HG03097 (cell line): ENCODE results near the gene WNT16.
A peak's percentile ranks its signal among the peaks of the same experiment; 100 is the strongest.

Experiments
- ATAC-seq: cut with Tn5 transposase; IDR thresholded peaks from one replicate; pipeline ENCODE4 v1.9.1; 2021; ENCODE audit not compliant: unreplicated experiment, low FRiP score

WNT16 gene

DNA sequence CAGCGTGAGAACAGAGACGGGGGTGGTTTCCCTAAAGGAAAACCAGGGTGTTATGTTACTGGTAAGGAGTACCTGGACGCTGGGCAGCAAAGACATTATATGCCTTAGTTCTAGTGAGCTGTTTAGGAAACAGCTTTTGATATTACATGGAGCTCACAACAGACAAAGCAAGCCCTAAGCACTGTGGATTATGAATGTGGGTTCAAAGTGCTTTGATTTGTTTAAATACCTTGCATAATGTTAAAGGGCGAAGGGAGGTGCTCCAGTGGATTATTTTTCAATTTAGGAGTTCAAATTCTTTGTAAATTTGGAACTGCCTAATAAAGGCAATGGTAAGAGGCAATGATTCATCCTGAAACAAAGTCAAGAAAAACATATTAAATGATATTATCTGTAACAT is 13.8 kb downstream of the WNT16 start:
- no peak for ATAC-seq

DNA sequence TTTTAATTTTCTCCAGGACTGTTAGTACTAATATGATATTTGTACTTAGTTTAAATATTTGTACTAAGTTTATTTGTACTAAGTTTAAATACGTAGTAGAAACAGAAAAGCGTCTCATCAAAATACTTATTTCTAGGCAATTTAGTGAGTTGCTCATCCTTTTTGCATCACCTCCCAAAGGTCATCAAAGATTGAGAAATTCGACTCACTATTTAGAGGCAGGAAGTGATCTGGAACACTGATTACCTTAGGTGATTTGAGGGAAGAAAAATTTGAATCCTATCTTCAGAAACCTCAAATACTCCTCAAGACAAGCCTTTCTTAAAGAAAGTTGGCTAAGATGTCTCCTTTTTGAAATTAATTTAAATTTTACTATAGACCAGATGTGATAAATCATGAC is 14.5 kb downstream of the WNT16 start:
- no peak for ATAC-seq

- ATAC-seq, result no peak
These were observed 15.3 kb downstream of the WNT16 start for GRCh38 chr7:121344093-121344492.

- no peak for ATAC-seq
These were observed 15.7 kb downstream of the WNT16 start for GRCh38 chr7:121344497-121344896.

GRCh38 chr7:121351682-121352081 is 22.9 kb downstream of the WNT16 start:
- ATAC-seq, result no peak

DNA sequence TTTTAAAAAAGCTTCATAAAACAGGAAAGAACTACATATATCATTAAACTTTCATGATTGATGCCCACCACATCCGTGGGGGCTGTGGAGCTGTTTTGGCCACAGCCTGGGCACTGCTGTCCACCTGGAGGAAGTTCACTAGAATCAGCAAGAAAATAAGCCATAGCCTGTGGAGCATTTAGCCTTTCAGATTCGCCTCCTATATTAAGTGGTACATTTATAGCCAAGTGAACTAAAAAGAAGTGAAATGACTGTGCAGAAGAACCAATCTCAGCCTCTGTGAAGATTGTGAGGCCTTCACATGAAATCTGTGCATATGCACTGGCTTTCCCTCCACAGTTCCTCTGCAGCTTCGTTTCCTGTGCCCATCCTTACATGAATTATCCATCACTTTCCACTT is 23.5 kb downstream of the WNT16 start:
- no peak for ATAC-seq

DNA sequence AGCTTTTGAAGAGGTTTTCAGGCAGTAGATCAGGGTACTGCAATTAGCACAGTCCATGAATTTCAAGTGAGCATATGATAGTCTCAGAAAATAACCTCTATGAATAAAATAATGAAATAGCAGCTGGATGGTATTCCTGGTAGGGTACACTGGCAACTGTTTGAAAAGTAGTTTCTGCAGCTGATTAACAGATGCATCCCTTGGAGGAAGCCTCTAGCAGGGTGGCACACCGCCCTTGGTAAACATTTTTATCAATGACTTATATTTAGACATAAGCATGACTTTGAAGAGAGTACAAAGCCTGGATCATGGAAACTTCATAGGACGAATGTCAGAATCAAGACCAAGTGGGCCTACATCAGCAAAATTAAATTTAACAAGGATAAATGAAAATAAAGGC is 26.8 kb downstream of the WNT16 start:
- ATAC-seq, result no peak

DNA sequence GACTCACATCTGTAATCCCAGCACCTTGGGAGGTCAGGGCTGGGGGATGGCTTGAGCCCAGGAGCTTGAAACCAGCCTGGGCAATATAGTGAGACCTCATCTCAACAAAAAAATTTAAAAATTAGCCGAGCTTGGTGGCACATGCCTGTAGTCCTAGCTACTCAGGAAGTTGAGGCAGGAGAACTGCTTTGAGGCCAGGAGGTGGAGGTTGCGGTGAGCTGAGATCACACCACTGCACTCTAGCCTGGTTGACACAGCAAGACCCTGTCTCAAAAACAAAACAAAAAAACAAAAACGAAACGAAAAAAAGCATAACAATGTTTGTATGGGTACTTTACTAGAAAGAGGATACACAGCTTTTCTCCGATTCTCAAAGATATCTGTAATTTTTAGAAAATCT is 31.8 kb downstream of the WNT16 start:
- no peak for ATAC-seq

- no peak for ATAC-seq
These were observed 38.1 kb downstream of the WNT16 start for GRCh38 chr7:121366852-121367431.

DNA sequence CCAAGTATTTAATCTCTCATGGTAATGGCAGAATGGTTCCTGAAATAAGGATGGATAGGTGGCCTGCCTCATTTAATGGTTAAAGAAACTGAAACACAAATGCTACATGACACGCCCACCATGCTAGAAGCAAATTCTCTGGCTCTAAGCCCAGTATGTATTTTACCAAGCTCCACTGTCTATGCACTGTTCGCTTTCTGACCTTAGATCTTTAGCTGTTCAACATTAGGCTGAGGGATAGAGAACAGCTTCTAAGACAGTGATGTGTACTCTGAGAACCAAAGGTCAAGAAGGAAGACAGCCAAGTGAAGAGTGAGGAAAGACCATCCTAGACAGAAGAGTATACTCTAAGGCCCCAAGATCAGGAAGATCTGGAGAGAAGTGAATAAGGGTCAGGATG is 40.7 kb downstream of the WNT16 start:
- peak; percentile 39 for ATAC-seq

- no peak for ATAC-seq
These were observed 42.6 kb downstream of the WNT16 start for GRCh38 chr7:121371367-121371766.

DNA sequence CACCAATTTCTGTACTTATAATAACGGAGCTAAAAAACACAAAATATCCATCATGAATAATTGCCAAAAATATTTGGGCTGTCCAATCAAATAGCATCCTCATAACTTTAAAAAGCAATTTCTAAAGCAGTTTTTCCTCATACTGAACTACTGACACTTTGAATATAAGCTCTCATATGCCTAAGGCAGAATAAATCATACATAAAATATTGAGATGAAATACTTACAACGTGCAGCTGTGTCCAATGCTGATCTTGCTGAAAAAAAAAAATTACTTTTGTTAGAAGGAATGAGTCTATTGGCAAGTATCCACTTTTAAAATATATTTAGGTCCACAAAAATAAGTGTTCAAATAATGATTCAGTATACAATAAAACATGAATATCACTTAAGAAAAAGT is 43.1 kb downstream of the WNT16 start:
- no peak for ATAC-seq

- ATAC-seq, result peak; percentile 85
These were observed 43.7 kb downstream of the WNT16 start for GRCh38 chr7:121372376-121373010.

GRCh38 chr7:121373177-121373576 is 44.4 kb downstream of the WNT16 start:
- no peak for ATAC-seq

DNA sequence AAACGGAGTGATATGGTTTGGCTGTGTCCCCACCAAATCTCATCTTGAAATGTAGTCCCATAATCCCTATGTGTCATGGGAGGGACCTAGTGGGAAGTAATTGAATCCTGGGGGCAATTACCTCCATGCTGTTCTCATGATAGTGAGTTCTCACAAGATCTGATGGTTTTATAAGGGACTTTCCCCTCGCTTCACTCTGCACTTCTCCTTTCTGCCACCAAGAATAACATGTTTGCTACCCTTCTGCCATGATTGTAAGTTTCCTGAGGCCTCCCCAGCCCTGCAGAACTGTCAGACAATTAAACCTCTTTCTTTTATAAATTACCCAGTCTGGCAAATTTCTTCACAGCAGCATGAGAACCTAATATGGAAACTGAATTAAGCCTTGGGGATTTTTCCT is 48.2 kb downstream of the WNT16 start:
- ATAC-seq, result no peak

GRCh38 chr7:121379930-121380329 is 51.1 kb downstream of the WNT16 start:
- no peak for ATAC-seq

DNA sequence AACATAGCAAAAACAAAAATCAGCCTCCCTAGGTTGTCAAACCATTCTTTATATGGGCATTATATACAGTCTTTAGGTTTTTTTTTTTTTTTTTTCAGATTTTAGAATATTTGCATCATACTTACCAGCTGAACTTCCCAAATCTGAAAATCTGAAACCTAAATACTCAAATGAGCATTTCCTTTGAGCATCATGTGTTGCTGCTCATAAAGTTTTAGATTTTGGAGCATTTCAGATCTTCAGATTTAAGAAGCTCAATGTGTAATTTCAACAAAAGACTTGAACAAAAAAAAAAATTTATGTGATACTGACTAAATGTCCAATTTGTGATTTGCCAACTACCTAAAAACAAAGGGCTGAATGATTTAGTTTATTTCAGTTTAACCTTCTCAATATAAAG is 53.7 kb downstream of the WNT16 start:
- no peak for ATAC-seq

GRCh38 chr7:121383235-121383910 is 54.6 kb downstream of the WNT16 start:
- ATAC-seq, result no peak

GRCh38 chr7:121384265-121384664 is 55.5 kb downstream of the WNT16 start:
- ATAC-seq, result no peak

DNA sequence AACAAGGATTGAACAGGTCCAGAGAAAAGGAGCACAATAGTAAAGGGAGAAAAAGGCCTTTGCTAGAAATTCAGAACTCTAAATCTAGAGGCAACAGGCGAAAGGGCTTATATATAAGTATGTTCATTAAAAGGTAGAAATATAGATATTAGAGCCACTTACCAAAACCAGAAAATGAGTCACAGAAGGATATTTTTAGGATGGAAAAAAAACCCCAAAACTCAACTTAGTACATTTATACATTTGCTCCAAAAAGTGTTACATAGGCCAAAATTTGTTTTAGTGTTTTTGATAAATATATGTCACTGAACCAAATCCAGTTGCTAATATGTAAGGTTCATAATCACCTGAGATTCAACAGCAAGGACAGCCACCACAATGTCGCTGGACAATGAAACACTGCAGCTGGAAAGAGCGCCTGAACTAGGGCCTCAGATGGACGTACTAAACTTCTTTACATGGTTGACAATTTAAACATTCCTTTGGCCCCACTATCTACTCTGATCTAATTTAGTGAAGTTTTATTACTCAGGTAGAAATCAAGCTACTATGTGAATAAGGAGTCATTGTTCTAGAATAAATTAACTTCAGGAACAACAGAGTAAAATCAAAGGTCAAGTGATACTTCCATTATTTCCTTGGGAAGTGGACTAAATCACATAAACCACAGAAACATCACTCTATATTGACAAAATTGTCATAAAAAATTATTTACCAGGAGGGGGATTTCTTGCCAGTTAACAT is 56.4 kb downstream of the WNT16 start:
- no peak for ATAC-seq

DNA sequence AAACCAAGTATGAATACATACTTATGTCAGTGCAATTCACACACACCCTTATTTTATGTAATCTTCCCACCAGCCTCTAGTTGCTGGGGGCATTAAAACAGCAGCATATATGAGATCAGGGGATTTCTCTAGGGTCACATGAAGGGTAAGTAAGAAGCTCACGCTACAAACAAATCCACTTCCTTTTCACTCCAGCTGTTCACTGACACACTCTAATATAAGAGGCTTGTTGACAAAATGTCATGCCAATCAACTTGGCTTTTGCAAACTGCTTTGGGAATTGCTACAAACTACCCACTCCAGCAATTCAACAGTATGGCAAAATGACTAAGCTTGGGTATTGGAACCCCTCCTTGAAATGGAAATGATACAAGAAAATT is 57.0 kb downstream of the WNT16 start:
- ATAC-seq, result peak; percentile 83

DNA sequence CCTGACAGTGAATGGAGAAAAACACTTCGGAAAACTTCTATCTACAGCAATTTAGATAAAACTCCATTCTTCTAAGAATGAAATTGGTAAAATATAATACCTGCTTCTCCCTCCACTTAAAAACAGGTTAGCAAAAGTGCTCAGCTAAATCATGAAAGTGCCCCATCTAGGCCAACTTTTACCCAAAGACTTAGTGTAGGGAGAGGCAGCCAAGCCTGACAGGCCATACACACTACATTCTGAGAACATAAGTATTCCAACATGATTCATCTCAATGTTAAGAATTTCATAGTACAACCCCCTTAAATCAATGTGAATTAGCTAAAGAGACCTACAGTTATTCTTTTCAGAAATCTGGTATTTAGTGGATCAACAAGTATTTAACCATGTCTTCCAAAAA is 60.1 kb downstream of the WNT16 start:
- ATAC-seq, result no peak
